ELR (cell line): ENCODE data around the gene TARBP1.

Experiments
- DNase-seq: peaks from one replicate; pipeline ENCODE4 v3.0.0-alpha.2; 2015; ENCODE audit warnings: low read depth

The TARBP1 gene

GRCh38 chr1:234484218-234484617 is 5.2 kb upstream of the TARBP1 start:
- no peak for DNase-seq

GRCh38 chr1:234481771-234482170 is 2.8 kb upstream of the TARBP1 start:
- no peak for DNase-seq

- no peak for DNase-seq
These were observed 887 bp upstream of the TARBP1 start for GRCh38 chr1:234479866-234480265.

GRCh38 chr1:234479310-234479559 is 256 bp upstream of the TARBP1 start:
- no peak for DNase-seq

- DNase-seq = peak; percentile 63
These were observed 863 bp downstream of the TARBP1 start for GRCh38 chr1:234478152-234478480.

- DNase-seq = no peak
These were observed 1.4 kb downstream of the TARBP1 start for GRCh38 chr1:234477386-234478151.

- no peak for DNase-seq
These were observed 2.8 kb downstream of the TARBP1 start for GRCh38 chr1:234476172-234476571.

- no peak for DNase-seq
These were observed 3.7 kb downstream of the TARBP1 start for GRCh38 chr1:234475167-234475793.

GRCh38 chr1:234474375-234474774 is 4.6 kb downstream of the TARBP1 start:
- DNase-seq = no peak

- DNase-seq = no peak
These were observed 5.9 kb downstream of the TARBP1 start for GRCh38 chr1:234473118-234473517.

GRCh38 chr1:234469376-234469775 is 9.6 kb downstream of the TARBP1 start:
- no peak for DNase-seq

- no peak for DNase-seq
These were observed 10.4 kb downstream of the TARBP1 start for GRCh38 chr1:234468580-234468979.

GRCh38 chr1:234467821-234468220 is 11.2 kb downstream of the TARBP1 start:
- DNase-seq = no peak

- no peak for DNase-seq
These were observed 12.0 kb downstream of the TARBP1 start for GRCh38 chr1:234466945-234467344.

GRCh38 chr1:234463749-234464148 is 15.2 kb downstream of the TARBP1 start:
- no peak for DNase-seq

- DNase-seq = no peak
These were observed 18.3 kb downstream of the TARBP1 start for GRCh38 chr1:234460652-234461051.

- DNase-seq = no peak
These were observed 20.5 kb downstream of the TARBP1 start for GRCh38 chr1:234458352-234459017.

- no peak for DNase-seq
These were observed 24.1 kb downstream of the TARBP1 start for GRCh38 chr1:234454926-234455325.

- no peak for DNase-seq
These were observed 26.5 kb downstream of the TARBP1 start for GRCh38 chr1:234452406-234452965.

GRCh38 chr1:234440348-234440747 is 38.6 kb downstream of the TARBP1 start:
- DNase-seq = no peak

- DNase-seq = no peak
These were observed 40.4 kb downstream of the TARBP1 start for GRCh38 chr1:234438579-234438978.

- DNase-seq = peak; percentile 7
These were observed 41.4 kb downstream of the TARBP1 start for GRCh38 chr1:234437423-234438171.

- DNase-seq = no peak
These were observed 43.4 kb downstream of the TARBP1 start for GRCh38 chr1:234435620-234436019.
